Neural cell (in vitro differentiated cells): ENCODE data around the gene APP.

Experiments
- CTCF ChIP-seq: fragments of 450-650 bp; IDR thresholded peaks from 2 replicates; pipeline ENCODE4 v1.5.1; 2014; ENCODE audit warnings: antibody characterized with exemption, mild to moderate bottlenecking, moderate library complexity; ENCODE audit not compliant: poor library complexity, severe bottlenecking
- EP300 ChIP-seq: fragments of 450-650 bp; conservative IDR thresholded peaks from 2 replicates; pipeline ENCODE4 v1.6.1; 2014; ENCODE audit warnings: antibody characterized with exemption, mild to moderate bottlenecking, moderate library complexity; ENCODE audit not compliant: poor library complexity, severe bottlenecking
- EZH2 ChIP-seq: fragments of 200-600, 300-800 bp; shearing (Covaris generic), sonication (generic); IDR thresholded peaks from 2 replicates; pipeline ENCODE4 v1.6.1; 2014; ENCODE audit warnings: antibody characterized with exemption, low read length, borderline replicate concordance, mild to moderate bottlenecking; ENCODE audit not compliant: insufficient read depth, poor library complexity, severe bottlenecking
- MXI1 ChIP-seq: fragments of 450-650 bp; conservative IDR thresholded peaks from 2 replicates; pipeline ENCODE4 v1.6.1; 2014; ENCODE audit warnings: antibody characterized with exemption, mild to moderate bottlenecking; ENCODE audit not compliant: poor library complexity, severe bottlenecking
- POLR2AphosphoS5 ChIP-seq: IDR thresholded peaks from 2 replicates; pipeline ENCODE4 v1.6.1; 2012
- RAD21 ChIP-seq: fragments of 450-650 bp; conservative IDR thresholded peaks from 2 replicates; pipeline ENCODE4 v1.6.1; 2014; ENCODE audit warnings: antibody characterized with exemption, mild to moderate bottlenecking, moderate library complexity
- REST ChIP-seq: IDR thresholded peaks from 2 replicates; pipeline ENCODE4 v1.6.1; 2012; ENCODE audit warnings: borderline replicate concordance
- SMC3 ChIP-seq: fragments of 450-650 bp; conservative IDR thresholded peaks from 2 replicates; pipeline ENCODE4 v1.6.1; 2014; ENCODE audit warnings: antibody characterized with exemption, mild to moderate bottlenecking, moderate library complexity; ENCODE audit not compliant: poor library complexity
- TAF1 ChIP-seq: IDR thresholded peaks from 2 replicates; pipeline ENCODE4 v1.6.1; 2012; ENCODE audit warnings: low read depth

GRCh38 chr21:25985990-25986389 lies 184.6 kb downstream of the APP start:
- TF ChIP-seq EP300 (no peak), SMC3 (no peak), POLR2AphosphoS5 (no peak), CTCF (no peak), EZH2 (no peak), REST (no peak), TAF1 (no peak), MXI1 (no peak), RAD21 (no peak)
